ENCODE data around the gene CHD9.
"Not testable (repeated sequence)": the region's sequence is repeated elsewhere in the genome, so short reads cannot be mapped to it uniquely, and the experiment has no call there.

Gene CHD9

DNA sequence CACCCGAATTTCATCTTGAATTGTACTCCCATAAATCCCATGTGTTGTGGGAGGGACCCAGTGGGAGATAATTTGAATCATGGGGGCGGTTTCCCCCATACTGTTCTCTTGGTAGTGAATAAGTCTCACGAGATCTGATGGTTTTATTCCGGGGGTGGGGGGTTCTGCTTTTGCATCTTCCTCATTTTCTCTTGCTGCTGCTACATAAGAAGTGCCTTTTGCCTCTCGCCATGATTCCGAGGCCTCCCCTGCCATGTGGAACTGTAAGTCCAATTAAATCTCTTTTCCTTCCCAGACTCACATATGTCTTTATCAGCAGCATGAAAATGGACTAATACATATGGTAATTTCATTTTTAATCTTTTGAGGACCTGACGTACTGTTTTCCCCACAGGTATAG is 20.7 kb downstream of the CHD9 start:
- DNase-seq: not testable (repeated sequence)

GRCh38 chr16:53078247-53078646 is 23.5 kb downstream of the CHD9 start:
- DNase-seq: no peak

GRCh38 chr16:53078765-53079485 is 24.1 kb downstream of the CHD9 start:
- DNase-seq: no peak

- DNase-seq: no peak
These were observed 25.7 kb downstream of the CHD9 start for GRCh38 chr16:53080345-53081031.

DNA sequence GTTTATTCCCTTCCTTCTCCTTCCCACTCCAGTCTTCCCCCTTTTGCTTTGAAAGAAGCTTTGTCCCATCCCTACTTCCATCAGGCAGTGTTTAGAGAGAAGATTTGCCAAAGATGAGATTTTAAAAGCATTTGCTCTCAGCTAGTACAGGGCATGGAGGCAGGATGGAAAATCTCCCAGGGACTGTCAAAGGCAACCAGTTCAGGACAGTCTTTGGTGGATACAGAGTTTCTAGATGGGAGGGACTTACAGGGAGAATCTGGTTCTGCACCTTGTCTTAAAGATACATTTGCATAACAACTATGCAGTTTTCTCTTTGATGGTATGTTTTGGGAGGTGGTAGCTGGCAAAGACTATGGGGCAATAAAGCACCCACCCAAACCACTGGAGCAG is 26.2 kb downstream of the CHD9 start:
- no peak for DNase-seq

DNA sequence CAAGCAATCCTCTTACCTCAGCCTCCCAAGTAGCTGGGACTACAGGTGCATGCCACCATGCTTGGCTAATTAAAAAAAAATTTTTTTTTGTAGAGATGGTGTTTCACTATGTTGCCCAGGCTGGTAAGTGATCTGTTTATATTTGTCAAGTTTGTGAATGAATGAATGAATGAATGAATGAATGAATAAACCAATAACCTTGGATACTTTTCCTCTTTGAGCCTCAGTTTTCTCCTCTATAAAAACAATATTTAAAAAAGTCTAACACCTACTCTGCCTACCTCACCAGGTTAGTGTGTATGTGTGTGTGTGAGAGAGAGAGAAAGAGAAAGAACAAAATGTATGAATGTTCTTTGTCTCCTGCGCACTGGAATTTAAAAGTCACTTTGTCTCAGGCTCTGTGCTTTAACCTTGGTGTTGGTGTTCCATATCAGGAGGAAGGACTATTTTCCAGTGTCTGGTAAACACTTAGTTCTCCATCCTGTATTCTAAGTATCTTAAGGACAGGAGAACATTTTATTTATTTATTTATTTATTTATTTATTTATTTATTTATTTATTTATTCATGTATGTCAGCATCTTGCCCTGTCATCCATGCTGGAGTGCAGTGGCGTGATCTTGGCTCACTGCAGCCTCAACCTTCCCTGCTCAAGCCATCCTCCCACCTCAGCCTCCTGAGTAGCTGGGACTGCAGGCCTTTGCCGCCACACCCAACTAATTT is 27.1 kb downstream of the CHD9 start:
- no peak for DNase-seq

- DNase-seq: no peak
These were observed 27.7 kb downstream of the CHD9 start for GRCh38 chr16:53082509-53082908.

GRCh38 chr16:53083119-53083518 is 28.3 kb downstream of the CHD9 start:
- no peak for DNase-seq

GRCh38 chr16:53084141-53084541 is 29.4 kb downstream of the CHD9 start:
- no peak for DNase-seq

GRCh38 chr16:53084746-53085334 is 30.0 kb downstream of the CHD9 start:
- no peak for DNase-seq

DNA sequence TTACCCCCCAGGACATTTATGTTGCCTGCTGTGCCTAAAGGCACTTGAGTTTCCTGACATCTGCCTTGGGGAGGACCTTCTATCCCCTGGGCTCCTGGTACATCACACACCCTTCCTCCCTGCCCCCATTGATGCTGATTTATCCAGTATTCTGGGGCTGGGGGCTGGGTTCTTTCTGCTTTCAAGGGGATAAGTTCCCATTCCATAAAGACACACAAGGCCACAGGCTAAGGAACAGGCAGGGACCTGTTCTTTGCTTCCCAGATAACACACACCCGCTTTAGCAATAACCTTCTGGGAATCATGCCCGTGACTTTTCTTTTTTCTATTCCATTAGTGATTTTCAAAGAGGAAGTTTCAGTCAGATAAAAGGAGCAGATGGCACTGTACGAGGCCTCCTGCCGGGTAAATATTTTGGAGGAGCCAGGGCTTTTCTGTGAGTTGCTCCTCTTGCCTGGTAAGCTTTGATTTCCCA is 30.6 kb downstream of the CHD9 start:
- no peak for DNase-seq

- DNase-seq: no peak
These were observed 31.2 kb downstream of the CHD9 start for GRCh38 chr16:53085931-53086421.

DNA sequence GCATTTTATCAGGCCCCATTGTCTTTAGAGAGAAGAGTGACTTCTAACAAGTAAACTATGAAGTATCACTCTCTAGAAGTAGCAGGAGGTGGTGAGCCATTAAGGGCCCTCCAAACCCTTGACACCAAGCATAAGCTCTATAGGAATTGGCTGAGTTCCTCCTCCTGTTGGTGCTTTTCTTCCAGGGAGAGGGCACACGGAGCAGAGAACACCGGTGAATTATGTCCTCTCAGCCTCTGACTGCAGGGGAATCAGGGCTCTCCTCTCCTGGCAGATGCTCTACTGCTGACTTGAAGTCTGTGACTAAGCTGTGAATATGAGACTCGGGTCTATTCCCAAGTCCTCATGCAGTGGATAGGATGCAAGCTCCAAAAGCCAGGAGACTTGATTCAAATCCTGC is 32.3 kb downstream of the CHD9 start:
- DNase-seq: no peak

- no peak for DNase-seq
These were observed 34.9 kb downstream of the CHD9 start for GRCh38 chr16:53089434-53090285.

DNA sequence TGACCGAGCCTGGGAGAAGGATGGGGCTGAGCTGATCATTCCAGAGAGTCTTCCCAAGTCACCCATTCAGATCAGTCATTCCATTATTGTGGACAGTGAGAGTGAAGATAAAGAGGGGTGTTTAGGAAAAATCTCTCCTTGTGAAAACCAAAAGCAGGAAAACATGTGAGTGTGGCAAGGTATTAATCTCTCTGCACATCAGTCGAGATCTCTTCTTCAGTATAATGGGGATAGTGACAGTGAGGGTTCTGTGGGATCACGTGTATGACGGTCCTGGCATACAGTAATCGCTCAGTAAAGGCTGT is 35.4 kb downstream of the CHD9 start:
- DNase-seq: no peak

DNA sequence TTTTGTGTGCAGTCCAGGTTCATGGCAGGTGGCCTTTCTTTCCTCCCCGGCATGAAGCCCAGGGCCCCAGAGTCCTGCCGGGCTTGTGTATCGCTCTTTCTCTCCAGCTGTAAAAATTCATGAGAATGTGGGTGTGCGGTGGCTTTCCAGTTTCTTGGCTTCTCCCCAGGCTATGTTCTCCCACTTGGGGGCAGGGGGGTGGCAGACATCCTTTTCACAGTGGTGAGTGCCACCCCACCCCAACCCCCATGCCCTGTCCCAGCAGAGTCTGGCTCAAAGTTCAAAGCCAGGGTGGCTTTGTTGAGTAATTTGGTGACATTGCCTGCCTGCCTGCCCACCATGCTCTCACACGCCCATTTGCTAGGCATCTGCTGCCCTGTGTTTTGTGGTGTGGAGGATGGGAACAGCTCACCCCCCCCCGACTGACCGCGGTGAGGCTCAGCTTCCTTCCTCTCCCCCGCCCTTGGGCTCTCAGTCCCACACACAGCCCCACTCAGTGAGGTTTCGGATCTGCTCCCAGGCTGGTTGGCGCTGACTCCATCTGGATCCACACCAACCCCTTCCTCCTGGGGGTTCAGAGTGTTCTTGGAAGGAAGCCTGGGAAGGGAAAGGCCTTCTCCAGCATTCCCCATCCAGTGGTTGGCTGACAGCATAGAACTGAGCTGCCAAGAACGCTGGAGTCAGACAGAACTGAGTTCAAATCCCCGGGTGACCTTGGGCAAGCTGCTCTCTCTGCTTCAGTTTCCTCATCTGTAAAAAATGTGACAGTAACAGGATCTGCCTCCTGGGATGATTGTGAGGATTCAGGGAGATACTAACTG is 36.0 kb downstream of the CHD9 start:
- DNase-seq: no peak

DNA sequence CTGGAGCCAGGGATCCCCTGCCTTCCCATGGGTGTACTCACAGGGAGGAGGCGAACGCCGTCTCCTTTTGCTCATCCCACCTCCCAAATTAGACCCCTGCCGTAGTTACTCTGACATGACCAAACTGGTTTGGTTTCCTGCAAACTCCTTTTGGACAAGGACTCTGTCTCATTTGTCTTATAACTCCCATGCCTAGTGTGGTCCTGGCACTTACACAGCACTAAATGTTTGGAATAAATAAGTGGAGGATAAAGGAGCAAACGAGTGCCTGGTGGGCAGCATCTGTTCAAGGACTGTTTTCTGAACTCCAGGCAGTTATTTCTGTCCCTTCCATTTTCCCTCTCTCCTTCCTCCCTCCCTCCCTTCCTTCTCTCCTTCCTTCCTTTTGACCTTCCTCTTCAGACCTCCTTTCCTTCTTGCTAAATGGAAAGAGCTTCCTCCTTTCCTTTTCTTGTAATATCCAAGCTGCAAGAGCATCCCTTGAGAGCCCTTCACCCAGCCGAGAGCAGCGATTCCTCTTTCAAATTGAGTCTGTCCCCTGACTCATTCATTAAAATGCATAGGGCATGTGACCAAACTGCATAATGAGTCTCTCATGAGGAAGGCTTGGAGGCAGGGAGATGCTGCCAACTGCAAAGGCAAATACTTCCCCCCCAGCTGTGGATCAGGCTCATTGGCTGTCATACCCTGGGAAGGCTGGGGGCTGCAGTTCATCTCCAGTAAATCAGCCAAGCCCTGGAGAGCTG is 36.8 kb downstream of the CHD9 start:
- DNase-seq: no peak

DNA sequence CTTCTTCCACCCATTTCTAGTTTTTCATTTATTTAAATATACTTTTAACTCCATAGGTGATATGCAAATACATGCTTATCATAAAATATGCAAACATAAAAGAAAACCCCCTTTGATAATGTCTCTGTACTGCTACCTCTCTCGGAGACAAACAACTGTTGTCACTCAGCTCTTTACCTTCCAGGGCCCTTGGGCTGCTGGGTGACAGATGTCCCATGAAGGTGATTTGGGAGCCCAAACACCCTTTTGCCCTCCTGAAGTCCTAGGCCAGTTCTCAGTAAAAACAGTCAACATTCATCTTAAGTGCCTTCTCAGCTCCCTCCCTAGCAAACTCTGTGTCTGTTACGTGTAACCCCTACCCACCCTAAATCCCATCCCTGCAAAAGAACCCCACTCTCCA is 37.5 kb downstream of the CHD9 start:
- DNase-seq: no peak

- DNase-seq: no peak
These were observed 38.5 kb downstream of the CHD9 start for GRCh38 chr16:53093162-53093744.

DNA sequence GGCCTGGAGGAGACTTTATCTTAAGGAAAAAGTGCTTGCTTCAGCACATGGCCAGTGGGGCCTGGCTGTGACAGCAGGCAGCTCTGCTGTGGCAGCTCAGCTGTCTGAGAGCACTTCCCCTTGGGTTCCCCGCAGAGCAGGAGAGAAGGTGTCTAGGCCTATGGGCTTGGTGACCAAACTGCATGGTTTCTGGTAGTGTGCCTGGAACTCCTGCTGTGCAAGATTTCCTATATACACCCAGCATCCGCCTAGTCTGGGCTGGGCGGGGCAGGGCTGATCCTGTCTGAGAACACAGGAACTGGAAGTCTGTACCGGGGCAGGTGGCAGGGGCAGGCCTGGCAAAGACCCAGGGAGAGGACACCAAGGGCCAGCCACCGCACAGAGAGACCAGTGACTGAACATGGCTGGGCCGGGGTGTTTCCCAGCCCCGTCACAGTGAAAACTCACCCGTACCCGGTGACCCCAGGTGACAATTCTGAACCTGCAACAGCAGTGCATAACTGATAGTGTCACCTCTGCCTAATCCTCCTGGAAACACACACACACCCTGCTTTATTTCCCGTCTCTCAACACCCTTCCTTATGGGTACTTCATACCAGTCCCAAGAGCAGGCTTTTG is 39.3 kb downstream of the CHD9 start:
- no peak for DNase-seq
